GM12878 (cell line): ENCODE data around the gene BBX.

ENCODE experiments used
- CHD1 ChIP-seq: IDR thresholded peaks from 2 replicates; pipeline ENCODE4 v1.6.1; 2012; ENCODE audit warnings: low read depth, low read length, improper control_type of control experiment
- CREB1 ChIP-seq: IDR thresholded peaks from 2 replicates; pipeline ENCODE4 v1.6.1; 2012; ENCODE audit warnings: low read depth, mild to moderate bottlenecking, inconsistent platforms
- ESRRA ChIP-seq: IDR thresholded peaks from 2 replicates; pipeline ENCODE4 v1.6.1; 2012; ENCODE audit warnings: mild to moderate bottlenecking, low read length, improper control_type of control experiment
- MYC ChIP-seq: IDR thresholded peaks from 2 replicates; pipeline ENCODE4 v1.6.1; 2011; ENCODE audit warnings: mild to moderate bottlenecking, low read length, moderate library complexity, inconsistent platforms; ENCODE audit not compliant: insufficient read depth, insufficient replicate concordance, insufficient read length, severe bottlenecking
- NBN ChIP-seq: fragments of 450-650 bp; IDR thresholded peaks from 2 replicates; pipeline ENCODE4 v1.6.1; 2016
- POLR2A ChIP-seq: IDR thresholded peaks from 2 replicates; pipeline ENCODE4 v1.6.1; 2011; ENCODE audit warnings: low read depth, mild to moderate bottlenecking, low read length
- RAD21 ChIP-seq: IDR thresholded peaks from 2 replicates; pipeline ENCODE4 v1.6.1; 2011; ENCODE audit warnings: mild to moderate bottlenecking, low read depth, low read length, moderate library complexity; ENCODE audit not compliant: insufficient read depth
- SRF ChIP-seq, 2 experiments: IDR thresholded peaks; 2 replicates each; pipeline ENCODE4 v1.6.1; 2011; ENCODE audit warnings: low read depth in 2 of 2, low read length in 2 of 2, mild to moderate bottlenecking in 1 of 2, moderate library complexity in 1 of 2
- TF ChIP-seq, protein P1 (sequence below), 3 experiments: IDR thresholded peaks in 2 of 3; conservative IDR thresholded peaks in 1 of 3; 2 replicates each; pipeline ENCODE4 v1.5.1; 2011; ENCODE audit warnings: low read depth in 3 of 3, low read length in 3 of 3, mild to moderate bottlenecking in 3 of 3, control low read depth in 2 of 3, moderate library complexity in 2 of 3, inconsistent platforms in 1 of 3, mixed read lengths in 1 of 3; ENCODE audit not compliant: control insufficient read depth in 2 of 3, insufficient read depth in 1 of 3; ENCODE audit errors: extremely low read depth in 1 of 3
- TF ChIP-seq, protein P2 (sequence below): fragments of 450-650 bp; IDR thresholded peaks from 2 replicates; pipeline ENCODE4 v1.6.1; 2017; ENCODE audit warnings: mild to moderate bottlenecking

DNA sequence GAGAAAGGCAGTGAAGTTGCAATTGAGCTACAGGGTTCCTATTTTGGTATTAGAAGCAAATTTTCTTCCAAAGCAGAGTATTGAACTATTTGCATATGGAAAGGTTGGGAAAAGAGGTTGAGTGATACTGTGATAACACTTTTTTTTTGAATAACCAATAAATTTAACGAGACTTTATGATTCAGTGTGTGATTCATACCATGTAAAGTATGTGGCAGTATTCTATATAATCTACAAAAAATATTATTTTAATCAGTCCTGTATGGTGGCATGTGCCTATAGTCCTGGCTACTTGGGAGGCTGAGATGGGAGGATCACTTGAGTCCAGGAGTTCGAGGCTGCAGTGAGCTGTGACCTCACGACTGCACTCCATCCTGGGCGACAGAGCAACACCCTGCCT lies 206.9 kb downstream of the BBX start:
- TF ChIP-seq, protein P1, sequence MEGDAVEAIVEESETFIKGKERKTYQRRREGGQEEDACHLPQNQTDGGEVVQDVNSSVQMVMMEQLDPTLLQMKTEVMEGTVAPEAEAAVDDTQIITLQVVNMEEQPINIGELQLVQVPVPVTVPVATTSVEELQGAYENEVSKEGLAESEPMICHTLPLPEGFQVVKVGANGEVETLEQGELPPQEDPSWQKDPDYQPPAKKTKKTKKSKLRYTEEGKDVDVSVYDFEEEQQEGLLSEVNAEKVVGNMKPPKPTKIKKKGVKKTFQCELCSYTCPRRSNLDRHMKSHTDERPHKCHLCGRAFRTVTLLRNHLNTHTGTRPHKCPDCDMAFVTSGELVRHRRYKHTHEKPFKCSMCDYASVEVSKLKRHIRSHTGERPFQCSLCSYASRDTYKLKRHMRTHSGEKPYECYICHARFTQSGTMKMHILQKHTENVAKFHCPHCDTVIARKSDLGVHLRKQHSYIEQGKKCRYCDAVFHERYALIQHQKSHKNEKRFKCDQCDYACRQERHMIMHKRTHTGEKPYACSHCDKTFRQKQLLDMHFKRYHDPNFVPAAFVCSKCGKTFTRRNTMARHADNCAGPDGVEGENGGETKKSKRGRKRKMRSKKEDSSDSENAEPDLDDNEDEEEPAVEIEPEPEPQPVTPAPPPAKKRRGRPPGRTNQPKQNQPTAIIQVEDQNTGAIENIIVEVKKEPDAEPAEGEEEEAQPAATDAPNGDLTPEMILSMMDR (IDR thresholded peaks at IDR 0.05 in 2 of 3, conservative IDR thresholded peaks at IDR 0.05 in 1 of 3; ENCODE audit: control insufficient read depth in 2 of 3, extremely low read depth in 1 of 3, insufficient read depth in 1 of 3, low read depth in 3 of 3, low read length in 3 of 3) = no peak
- TF ChIP-seq SRF (IDR thresholded peaks at IDR 0.05; ENCODE audit: low read depth in 2 of 2, low read length in 2 of 2) (no peak), NBN (no peak), CHD1 (no peak), CREB1 (no peak), POLR2A (no peak), MYC (no peak), ESRRA (no peak), RAD21 (no peak)
- TF ChIP-seq, protein P2, sequence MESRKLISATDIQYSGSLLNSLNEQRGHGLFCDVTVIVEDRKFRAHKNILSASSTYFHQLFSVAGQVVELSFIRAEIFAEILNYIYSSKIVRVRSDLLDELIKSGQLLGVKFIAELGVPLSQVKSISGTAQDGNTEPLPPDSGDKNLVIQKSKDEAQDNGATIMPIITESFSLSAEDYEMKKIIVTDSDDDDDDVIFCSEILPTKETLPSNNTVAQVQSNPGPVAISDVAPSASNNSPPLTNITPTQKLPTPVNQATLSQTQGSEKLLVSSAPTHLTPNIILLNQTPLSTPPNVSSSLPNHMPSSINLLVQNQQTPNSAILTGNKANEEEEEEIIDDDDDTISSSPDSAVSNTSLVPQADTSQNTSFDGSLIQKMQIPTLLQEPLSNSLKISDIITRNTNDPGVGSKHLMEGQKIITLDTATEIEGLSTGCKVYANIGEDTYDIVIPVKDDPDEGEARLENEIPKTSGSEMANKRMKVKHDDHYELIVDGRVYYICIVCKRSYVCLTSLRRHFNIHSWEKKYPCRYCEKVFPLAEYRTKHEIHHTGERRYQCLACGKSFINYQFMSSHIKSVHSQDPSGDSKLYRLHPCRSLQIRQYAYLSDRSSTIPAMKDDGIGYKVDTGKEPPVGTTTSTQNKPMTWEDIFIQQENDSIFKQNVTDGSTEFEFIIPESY = no peak
